HEK293 (cell line): Measurements from ENCODE around the gene CAND1.

ENCODE experiments used
- KLF9 ChIP-seq: fragments of 450-650 bp; formaldehyde crosslinking; IDR thresholded peaks from 2 replicates; pipeline ENCODE4 v1.5.1; 2016; ENCODE audit warnings: missing biosample characterization, missing genetic modification characterization, low read depth
- ZFP41 ChIP-seq: fragments of 450-650 bp; formaldehyde crosslinking; IDR thresholded peaks from 2 replicates; pipeline ENCODE4 v1.5.1; 2016; ENCODE audit warnings: missing biosample characterization, missing genetic modification characterization, borderline replicate concordance
- ZFP69B ChIP-seq: fragments of 450-650 bp; formaldehyde crosslinking; IDR thresholded peaks from 2 replicates; pipeline ENCODE4 v1.5.1; 2016; ENCODE audit warnings: missing biosample characterization, missing genetic modification characterization
- ZNF112 ChIP-seq: fragments of 450-650 bp; formaldehyde crosslinking; IDR thresholded peaks from 2 replicates; pipeline ENCODE4 v1.5.0; 2017; ENCODE audit warnings: missing biosample characterization, missing genetic modification characterization
- ZNF140 ChIP-seq: fragments of 450-650 bp; formaldehyde crosslinking; IDR thresholded peaks from 2 replicates; pipeline ENCODE4 v1.5.1; 2016; ENCODE audit warnings: missing biosample characterization, missing genetic modification characterization
- ZNF157 ChIP-seq: fragments of 450-650 bp; formaldehyde crosslinking; IDR thresholded peaks from 2 replicates; pipeline ENCODE4 v1.5.1; 2016; ENCODE audit warnings: missing biosample characterization, missing genetic modification characterization
- ZNF423 ChIP-seq: fragments of 450-650 bp; formaldehyde crosslinking; IDR thresholded peaks from 2 replicates; pipeline ENCODE4 v1.5.1; 2016; ENCODE audit warnings: missing biosample characterization, missing genetic modification characterization
- TF ChIP-seq, protein P1 (sequence below): fragments of 450-650 bp; formaldehyde crosslinking; IDR thresholded peaks from 2 replicates; pipeline ENCODE4 v1.5.1; 2016; ENCODE audit warnings: missing biosample characterization, missing genetic modification characterization
- TF ChIP-seq, protein P2 (sequence below): fragments of 450-650 bp; formaldehyde crosslinking; IDR thresholded peaks from 2 replicates; pipeline ENCODE4 v1.5.1; 2016; ENCODE audit warnings: missing biosample characterization, missing genetic modification characterization
- TF ChIP-seq, protein P3 (sequence below): fragments of 450-650 bp; formaldehyde crosslinking; IDR thresholded peaks from 2 replicates; pipeline ENCODE4 v1.5.1; 2016; ENCODE audit warnings: missing biosample characterization, missing genetic modification characterization
- TF ChIP-seq, protein P4 (sequence below): fragments of 450-650 bp; formaldehyde crosslinking; conservative IDR thresholded peaks from 2 replicates; pipeline ENCODE4 v1.5.1; 2016; ENCODE audit warnings: low read depth, missing biosample characterization, missing genetic modification characterization
- TF ChIP-seq, protein P5 (sequence below): fragments of 450-650 bp; formaldehyde crosslinking; IDR thresholded peaks from 2 replicates; pipeline ENCODE4 v1.5.1; 2016; ENCODE audit warnings: missing biosample characterization, missing genetic modification characterization

DNA sequence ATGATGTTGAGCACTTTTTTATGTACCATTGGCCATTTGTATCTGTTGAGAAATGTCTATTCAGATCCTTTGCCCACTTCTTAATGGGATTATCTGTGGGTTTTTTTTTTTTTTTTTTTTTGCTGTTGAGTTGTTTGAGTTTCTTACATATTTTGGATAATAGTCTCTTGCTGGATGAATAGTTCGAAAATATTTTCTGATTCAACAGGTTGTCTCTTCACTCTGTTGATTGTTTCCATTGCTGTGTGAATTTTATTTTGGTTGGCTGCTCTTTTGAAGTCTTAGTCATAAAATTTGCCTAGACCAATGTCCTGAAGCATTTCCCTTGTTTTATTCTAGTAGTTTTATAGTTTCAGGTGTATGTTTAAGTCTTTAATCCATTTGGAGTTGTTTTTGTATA is 64.5 kb downstream of the CAND1 start:
- TF ChIP-seq, protein P1, sequence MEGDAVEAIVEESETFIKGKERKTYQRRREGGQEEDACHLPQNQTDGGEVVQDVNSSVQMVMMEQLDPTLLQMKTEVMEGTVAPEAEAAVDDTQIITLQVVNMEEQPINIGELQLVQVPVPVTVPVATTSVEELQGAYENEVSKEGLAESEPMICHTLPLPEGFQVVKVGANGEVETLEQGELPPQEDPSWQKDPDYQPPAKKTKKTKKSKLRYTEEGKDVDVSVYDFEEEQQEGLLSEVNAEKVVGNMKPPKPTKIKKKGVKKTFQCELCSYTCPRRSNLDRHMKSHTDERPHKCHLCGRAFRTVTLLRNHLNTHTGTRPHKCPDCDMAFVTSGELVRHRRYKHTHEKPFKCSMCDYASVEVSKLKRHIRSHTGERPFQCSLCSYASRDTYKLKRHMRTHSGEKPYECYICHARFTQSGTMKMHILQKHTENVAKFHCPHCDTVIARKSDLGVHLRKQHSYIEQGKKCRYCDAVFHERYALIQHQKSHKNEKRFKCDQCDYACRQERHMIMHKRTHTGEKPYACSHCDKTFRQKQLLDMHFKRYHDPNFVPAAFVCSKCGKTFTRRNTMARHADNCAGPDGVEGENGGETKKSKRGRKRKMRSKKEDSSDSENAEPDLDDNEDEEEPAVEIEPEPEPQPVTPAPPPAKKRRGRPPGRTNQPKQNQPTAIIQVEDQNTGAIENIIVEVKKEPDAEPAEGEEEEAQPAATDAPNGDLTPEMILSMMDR, result no peak
- TF ChIP-seq KLF9 (tag by site-specific recombination) (no peak), ZNF157 (tag by site-specific recombination) (no peak), ZFP41 (tag by site-specific recombination) (no peak), ZFP69B (tag by site-specific recombination) (no peak), ZNF112 (no peak), ZNF140 (tag by site-specific recombination) (no peak), ZNF423 (tag by site-specific recombination) (no peak)
- TF ChIP-seq, protein P2, sequence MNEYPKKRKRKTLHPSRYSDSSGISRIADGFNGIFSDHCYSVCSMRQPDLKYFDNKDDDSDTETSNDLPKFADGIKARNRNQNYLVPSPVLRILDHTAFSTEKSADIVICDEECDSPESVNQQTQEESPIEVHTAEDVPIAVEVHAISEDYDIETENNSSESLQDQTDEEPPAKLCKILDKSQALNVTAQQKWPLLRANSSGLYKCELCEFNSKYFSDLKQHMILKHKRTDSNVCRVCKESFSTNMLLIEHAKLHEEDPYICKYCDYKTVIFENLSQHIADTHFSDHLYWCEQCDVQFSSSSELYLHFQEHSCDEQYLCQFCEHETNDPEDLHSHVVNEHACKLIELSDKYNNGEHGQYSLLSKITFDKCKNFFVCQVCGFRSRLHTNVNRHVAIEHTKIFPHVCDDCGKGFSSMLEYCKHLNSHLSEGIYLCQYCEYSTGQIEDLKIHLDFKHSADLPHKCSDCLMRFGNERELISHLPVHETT (tag by site-specific recombination), result no peak
- TF ChIP-seq, protein P3, sequence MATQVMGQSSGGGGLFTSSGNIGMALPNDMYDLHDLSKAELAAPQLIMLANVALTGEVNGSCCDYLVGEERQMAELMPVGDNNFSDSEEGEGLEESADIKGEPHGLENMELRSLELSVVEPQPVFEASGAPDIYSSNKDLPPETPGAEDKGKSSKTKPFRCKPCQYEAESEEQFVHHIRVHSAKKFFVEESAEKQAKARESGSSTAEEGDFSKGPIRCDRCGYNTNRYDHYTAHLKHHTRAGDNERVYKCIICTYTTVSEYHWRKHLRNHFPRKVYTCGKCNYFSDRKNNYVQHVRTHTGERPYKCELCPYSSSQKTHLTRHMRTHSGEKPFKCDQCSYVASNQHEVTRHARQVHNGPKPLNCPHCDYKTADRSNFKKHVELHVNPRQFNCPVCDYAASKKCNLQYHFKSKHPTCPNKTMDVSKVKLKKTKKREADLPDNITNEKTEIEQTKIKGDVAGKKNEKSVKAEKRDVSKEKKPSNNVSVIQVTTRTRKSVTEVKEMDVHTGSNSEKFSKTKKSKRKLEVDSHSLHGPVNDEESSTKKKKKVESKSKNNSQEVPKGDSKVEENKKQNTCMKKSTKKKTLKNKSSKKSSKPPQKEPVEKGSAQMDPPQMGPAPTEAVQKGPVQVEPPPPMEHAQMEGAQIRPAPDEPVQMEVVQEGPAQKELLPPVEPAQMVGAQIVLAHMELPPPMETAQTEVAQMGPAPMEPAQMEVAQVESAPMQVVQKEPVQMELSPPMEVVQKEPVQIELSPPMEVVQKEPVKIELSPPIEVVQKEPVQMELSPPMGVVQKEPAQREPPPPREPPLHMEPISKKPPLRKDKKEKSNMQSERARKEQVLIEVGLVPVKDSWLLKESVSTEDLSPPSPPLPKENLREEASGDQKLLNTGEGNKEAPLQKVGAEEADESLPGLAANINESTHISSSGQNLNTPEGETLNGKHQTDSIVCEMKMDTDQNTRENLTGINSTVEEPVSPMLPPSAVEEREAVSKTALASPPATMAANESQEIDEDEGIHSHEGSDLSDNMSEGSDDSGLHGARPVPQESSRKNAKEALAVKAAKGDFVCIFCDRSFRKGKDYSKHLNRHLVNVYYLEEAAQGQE (tag by site-specific recombination), result no peak
- TF ChIP-seq, protein P4, sequence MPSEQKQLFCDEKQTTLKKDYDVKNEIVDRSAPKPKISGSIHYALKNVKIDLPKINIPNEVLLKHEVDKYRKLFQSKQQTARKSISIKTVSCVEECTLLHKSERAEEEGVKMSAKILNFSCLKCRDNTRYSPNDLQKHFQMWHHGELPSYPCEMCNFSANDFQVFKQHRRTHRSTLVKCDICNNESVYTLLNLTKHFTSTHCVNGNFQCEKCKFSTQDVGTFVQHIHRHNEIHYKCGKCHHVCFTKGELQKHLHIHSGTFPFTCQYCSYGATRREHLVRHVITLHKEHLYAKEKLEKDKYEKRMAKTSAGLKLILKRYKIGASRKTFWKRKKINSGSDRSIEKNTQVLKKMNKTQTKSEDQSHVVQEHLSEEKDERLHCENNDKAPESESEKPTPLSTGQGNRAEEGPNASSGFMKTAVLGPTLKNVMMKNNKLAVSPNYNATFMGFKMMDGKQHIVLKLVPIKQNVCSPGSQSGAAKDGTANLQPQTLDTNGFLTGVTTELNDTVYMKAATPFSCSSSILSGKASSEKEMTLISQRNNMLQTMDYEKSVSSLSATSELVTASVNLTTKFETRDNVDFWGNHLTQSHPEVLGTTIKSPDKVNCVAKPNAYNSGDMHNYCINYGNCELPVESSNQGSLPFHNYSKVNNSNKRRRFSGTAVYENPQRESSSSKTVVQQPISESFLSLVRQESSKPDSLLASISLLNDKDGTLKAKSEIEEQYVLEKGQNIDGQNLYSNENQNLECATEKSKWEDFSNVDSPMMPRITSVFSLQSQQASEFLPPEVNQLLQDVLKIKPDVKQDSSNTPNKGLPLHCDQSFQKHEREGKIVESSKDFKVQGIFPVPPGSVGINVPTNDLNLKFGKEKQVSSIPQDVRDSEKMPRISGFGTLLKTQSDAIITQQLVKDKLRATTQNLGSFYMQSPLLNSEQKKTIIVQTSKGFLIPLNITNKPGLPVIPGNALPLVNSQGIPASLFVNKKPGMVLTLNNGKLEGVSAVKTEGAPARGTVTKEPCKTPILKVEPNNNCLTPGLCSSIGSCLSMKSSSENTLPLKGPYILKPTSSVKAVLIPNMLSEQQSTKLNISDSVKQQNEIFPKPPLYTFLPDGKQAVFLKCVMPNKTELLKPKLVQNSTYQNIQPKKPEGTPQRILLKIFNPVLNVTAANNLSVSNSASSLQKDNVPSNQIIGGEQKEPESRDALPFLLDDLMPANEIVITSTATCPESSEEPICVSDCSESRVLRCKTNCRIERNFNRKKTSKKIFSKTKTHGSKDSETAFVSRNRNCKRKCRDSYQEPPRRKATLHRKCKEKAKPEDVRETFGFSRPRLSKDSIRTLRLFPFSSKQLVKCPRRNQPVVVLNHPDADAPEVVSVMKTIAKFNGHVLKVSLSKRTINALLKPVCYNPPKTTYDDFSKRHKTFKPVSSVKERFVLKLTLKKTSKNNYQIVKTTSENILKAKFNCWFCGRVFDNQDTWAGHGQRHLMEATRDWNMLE (tag by site-specific recombination), result no peak
- TF ChIP-seq, protein P5, sequence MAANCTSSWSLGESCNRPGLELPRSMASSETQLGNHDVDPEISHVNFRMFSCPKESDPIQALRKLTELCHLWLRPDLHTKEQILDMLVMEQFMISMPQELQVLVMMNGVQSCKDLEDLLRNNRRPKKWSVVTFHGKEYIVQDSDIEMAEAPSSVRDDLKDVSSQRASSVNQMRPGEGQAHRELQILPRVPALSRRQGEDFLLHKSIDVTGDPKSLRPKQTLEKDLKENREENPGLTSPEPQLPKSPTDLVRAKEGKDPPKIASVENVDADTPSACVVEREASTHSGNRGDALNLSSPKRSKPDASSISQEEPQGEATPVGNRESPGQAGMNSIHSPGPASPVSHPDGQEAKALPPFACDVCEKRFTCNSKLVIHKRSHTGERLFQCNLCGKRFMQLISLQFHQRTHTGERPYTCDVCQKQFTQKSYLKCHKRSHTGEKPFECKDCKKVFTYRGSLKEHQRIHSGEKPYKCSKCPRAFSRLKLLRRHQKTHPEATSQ (tag by site-specific recombination), result no peak
